ENCODE data around the gene CACNB1. TPM values are rescaled to one million over a fixed set of nuclear protein-coding genes. Genes with fewer than 3 reads are reported as not detected.

Gene CACNB1
- total and polyA plus RNA-seq, 2 of the 13 experiments (the other 11 are each of a cell fraction or from before 2014, with no cell fraction given) = 0.75 to 1.5 TPM

DNA sequence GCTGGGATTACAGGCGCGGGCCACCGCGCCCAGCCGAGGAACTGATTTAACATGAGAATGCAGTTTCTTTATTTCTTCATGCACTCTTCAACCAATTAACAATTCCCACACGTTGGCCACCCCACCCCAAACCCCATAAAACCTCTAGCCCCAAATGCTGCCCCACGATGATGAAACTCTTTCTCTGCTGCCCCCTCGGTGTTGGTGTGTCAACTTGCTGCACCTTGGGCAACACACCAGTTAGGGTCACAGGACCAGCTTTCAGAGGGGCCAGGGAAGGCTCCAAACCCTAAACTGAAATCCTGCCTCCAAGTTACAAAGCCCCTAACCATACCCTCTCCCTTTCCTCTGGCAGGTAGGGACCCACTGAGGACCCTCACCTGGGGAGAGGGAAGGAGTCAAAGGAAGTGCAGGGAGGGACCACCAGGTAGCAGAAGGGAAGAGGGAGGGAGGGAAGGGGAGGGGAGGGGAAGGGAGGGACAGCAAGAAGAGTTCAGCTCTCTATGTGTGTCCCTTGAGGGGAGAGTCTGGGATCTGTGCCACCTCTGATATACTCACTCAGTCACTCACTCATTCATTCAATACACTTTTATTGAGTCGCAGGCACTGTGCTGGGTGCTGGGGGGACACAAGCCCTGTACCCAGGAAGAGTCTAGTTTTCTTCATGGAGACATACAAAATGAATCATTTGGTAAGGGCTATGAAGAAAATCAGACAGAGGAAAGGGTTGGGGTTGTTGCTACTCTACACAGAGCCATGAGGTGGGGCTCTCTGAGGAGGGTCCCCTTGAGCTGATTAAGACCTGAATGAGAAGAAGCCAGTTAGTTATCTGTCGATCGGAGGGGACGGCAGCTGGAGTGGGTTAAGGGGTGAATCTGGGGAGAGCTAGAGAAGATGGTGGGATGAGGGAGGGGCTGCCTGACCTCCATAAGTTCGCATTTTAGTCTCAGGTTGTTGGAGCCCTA lies 50.0 kb downstream of the CACNB1 start:
- Histone ChIP-seq H3K9me3 (ENCODE audit: low read length) (no peaks in the 10 kb centered on the region), H3K9ac (ENCODE audit: insufficient read depth, low read depth, low read length) (no peak overlapping the region), H2AFZ (ENCODE audit: low read length) (no peak overlapping the region), H3K27me3 (ENCODE audit: control insufficient read depth in 1 of 2, insufficient read depth in 2 of 2, low read length in 2 of 2) (peaks cover 8 to 64% of the 10 kb centered on the region in 2 experiments; a peak in 4 of 5 replicates), H3K79me2 (ENCODE audit: insufficient read depth, low read length) (no peaks in the 10 kb centered on the region), H3K4me1 (ENCODE audit: insufficient read depth, low read length) (peaks cover 8% of the 10 kb centered on the region), H3K27ac (ENCODE audit: extremely low read length, insufficient read depth, low read length) (no peak overlapping the region), H3K4me2 (ENCODE audit: low read depth, low read length) (no peak overlapping the region), H3K36me3 (replicated peaks in 1 of 2; ENCODE audit: control insufficient read depth in 1 of 2, insufficient read depth in 2 of 2, low read length in 2 of 2) (no peaks in the 10 kb centered on the region), H4K20me1 (ENCODE audit: insufficient read depth, low read length) (0 out of 2 replicates have a peak, but pooled peaks cover 2% of the 10 kb centered on the region), H3K4me3 (replicated peaks in 1 of 3; ENCODE audit: insufficient read depth in 1 of 3, low read depth in 2 of 3, low read length in 3 of 3) (no peak overlapping the region)
- no peak for TF ChIP-seq RARG (CRISPR knock-in tag; IDR thresholded peaks at IDR 0.05; ENCODE audit: low read depth)
- TF ChIP-seq, protein P1, sequence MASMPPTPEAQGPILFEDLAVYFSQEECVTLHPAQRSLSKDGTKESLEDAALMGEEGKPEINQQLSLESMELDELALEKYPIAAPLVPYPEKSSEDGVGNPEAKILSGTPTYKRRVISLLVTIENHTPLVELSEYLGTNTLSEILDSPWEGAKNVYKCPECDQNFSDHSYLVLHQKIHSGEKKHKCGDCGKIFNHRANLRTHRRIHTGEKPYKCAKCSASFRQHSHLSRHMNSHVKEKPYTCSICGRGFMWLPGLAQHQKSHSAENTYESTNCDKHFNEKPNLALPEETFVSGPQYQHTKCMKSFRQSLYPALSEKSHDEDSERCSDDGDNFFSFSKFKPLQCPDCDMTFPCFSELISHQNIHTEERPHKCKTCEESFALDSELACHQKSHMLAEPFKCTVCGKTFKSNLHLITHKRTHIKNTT (CRISPR knock-in tag; IDR thresholded peaks at IDR 0.05) = no peak
- TF ChIP-seq MAFG (CRISPR knock-in tag; IDR thresholded peaks at IDR 0.05) = no peak
- TF ChIP-seq, protein P2, sequence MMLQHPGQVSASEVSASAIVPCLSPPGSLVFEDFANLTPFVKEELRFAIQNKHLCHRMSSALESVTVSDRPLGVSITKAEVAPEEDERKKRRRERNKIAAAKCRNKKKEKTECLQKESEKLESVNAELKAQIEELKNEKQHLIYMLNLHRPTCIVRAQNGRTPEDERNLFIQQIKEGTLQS (CRISPR knock-in tag; IDR thresholded peaks at IDR 0.05) = no peak
- TF ChIP-seq, protein P3, sequence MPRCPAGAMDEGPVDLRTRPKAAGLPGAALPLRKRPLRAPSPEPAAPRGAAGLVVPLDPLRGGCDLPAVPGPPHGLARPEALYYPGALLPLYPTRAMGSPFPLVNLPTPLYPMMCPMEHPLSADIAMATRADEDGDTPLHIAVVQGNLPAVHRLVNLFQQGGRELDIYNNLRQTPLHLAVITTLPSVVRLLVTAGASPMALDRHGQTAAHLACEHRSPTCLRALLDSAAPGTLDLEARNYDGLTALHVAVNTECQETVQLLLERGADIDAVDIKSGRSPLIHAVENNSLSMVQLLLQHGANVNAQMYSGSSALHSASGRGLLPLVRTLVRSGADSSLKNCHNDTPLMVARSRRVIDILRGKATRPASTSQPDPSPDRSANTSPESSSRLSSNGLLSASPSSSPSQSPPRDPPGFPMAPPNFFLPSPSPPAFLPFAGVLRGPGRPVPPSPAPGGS (CRISPR knock-in tag; IDR thresholded peaks at IDR 0.05) = no peak
- TF ChIP-seq, protein P4, sequence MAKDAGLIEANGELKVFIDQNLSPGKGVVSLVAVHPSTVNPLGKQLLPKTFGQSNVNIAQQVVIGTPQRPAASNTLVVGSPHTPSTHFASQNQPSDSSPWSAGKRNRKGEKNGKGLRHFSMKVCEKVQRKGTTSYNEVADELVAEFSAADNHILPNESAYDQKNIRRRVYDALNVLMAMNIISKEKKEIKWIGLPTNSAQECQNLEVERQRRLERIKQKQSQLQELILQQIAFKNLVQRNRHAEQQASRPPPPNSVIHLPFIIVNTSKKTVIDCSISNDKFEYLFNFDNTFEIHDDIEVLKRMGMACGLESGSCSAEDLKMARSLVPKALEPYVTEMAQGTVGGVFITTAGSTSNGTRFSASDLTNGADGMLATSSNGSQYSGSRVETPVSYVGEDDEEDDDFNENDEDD (CRISPR knock-in tag; IDR thresholded peaks at IDR 0.05; ENCODE audit: borderline replicate concordance) = no peak
- no peak for TF ChIP-seq ELF4 (CRISPR knock-in tag; IDR thresholded peaks at IDR 0.05; ENCODE audit: borderline replicate concordance)
- intact Hi-C loops (cut with micrococcal nuclease; ENCODE audit: unreplicated experiment) = no loop called here
- ATAC-seq (no peak), DNase-seq (ENCODE audit: low spot score) (no peak), FAIRE-seq (no peak)
- no TSS peak for BruUV-seq (replicated peaks)
- CTCF ChIA-PET (ENCODE audit: low intra/inter-chr PET ratio, low total read pairs) = no interaction called here
- POLR2A ChIA-PET = no interaction called here
- 39% methylated on average over 13 of the region's 13 CpGs for WGBS (ENCODE audit: low lambda C conversion rate)
- in situ Hi-C loops (cut with HindIII; ENCODE audit: extremely low pct_ligation_motif_present, low pct_unique_long_range_greater_than_20kb) = no loop called here
